ENCODE data around the gene MYOG.

MYOG gene

DNA sequence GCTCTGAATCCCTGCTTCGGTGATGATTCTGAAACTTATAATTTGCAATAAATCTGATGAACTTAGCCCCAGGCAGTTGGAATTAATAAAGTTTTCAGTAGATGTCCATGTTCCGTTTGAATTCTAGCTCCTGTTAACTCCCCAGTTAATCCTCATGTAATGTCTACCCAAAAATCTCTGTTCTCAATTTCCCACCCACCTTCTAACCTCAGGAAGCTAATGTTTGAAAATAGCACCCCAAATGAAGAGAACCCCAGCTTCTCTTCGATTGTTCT, 3.6 kb downstream of the MYOG start:
- no peak for DNase-seq (ENCODE audit: low read depth, low spot score)
- POLR2A ChIA-PET, result no interaction called here
- no peak overlapping the region for H3K4me3 ChIP-seq (ENCODE audit: low read depth, low read length)
- TF ChIP-seq, protein P1, sequence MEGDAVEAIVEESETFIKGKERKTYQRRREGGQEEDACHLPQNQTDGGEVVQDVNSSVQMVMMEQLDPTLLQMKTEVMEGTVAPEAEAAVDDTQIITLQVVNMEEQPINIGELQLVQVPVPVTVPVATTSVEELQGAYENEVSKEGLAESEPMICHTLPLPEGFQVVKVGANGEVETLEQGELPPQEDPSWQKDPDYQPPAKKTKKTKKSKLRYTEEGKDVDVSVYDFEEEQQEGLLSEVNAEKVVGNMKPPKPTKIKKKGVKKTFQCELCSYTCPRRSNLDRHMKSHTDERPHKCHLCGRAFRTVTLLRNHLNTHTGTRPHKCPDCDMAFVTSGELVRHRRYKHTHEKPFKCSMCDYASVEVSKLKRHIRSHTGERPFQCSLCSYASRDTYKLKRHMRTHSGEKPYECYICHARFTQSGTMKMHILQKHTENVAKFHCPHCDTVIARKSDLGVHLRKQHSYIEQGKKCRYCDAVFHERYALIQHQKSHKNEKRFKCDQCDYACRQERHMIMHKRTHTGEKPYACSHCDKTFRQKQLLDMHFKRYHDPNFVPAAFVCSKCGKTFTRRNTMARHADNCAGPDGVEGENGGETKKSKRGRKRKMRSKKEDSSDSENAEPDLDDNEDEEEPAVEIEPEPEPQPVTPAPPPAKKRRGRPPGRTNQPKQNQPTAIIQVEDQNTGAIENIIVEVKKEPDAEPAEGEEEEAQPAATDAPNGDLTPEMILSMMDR (IDR thresholded peaks at IDR 0.05; ENCODE audit: insufficient read depth, low read length, missing control alignments), result no peak
- CTCF ChIA-PET, result interaction anchor here (0.7 to 1.5 kb wide), 7 partner anchors 11 to 187 kb away, joined by 3 to 7 read pairs (median 4); no protein-coding TSS in a partner anchor

DNA sequence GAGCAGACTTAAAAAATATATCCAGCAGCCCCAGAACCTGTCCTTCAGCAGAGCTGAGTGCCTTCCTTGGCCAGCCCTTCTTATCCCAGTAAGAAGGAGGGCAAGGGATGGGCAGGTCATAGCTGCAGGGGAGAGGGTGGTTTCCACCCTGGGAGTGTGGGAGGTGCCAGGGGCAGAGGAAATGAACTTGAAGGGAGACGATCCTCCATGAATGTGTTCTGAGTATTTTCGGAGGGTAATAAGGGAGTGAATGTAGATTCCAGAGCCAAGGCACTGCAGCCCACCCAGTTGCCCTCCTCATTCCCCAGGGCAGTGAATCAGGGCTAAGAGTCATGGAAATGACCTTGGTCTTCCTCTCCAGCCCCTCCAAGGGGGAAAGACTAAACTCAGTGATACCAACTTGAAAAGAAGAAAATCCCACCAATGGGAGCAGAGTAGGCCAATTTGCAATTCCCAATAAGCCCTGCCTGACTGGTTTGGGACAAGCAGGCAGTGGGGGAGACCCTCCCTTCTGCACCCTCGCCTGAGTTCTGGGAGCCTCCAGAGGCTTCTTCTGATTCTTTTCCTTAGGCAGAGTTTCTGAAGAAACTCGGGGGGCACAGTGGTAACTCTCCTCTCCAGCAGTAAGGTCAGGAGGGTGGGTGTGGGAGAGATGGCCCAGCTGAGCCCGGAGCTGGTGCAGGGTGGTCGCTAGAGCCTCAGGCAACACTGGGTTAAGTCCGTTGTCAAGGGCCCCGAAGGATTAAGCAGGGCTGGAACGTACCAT, 4.2 kb downstream of the MYOG start:
- no peak for DNase-seq (ENCODE audit: low read depth, low spot score)
- CTCF ChIA-PET, result interaction anchor here (0.7 to 1.5 kb wide), 9 partner anchors 10 to 188 kb away, joined by 3 to 7 read pairs (median 4); no protein-coding TSS in a partner anchor
- TF ChIP-seq, protein P1 (IDR thresholded peaks at IDR 0.05; ENCODE audit: insufficient read depth, low read length, missing control alignments), result no peak
- H3K4me3 ChIP-seq (ENCODE audit: low read depth, low read length), result no peak overlapping the region
- POLR2A ChIA-PET, result no interaction called here

DNA sequence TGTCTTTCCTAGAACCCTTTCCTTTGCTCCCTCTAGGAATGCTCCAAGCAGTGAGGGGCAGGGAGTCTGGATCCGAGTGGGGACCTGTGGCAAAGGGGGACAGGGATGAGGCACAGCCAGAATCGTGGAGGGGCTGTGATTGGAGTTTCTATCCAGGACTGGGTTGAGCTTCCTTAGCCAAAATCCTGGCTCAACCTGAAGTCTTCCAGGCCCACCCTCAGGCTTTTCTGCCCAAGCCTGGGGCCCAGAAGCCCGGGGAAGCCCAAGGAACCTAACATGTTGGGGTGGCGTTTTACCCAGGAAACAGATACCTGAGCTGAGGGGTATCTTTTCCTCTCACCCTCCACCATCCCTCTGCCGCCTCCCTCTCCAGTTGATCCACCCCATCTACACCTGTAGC, 5.4 kb downstream of the MYOG start:
- POLR2A ChIA-PET, result no interaction called here
- CTCF ChIA-PET, result interaction anchor here (1.1 to 1.4 kb wide), 2 partner anchors 45 to 136 kb away, joined by 4 to 7 read pairs; no protein-coding TSS in a partner anchor
- TF ChIP-seq, protein P1 (IDR thresholded peaks at IDR 0.05; ENCODE audit: insufficient read depth, low read length, missing control alignments), result no peak
- DNase-seq (ENCODE audit: low read depth, low spot score), result no peak
- no peak overlapping the region for H3K4me3 ChIP-seq (ENCODE audit: low read depth, low read length)

DNA sequence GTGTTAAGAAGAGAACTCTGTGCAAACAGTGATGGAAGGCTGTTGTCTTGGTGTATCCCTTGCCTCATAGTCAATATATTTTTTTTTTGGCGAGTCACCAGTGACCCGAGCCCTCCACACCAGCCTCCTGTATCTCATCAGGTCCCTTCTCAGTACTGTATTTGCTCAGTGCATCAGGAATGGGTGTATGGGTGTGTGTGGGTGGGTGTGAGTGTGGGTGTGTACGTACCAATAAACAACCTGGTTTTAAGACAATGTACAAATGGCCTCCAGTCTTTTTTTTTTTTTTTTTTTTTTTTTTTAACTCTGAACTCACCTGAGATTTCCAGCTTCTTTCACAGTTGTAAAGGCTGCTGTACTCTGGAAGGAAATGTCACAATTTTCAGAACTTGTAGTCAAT, 7.3 kb downstream of the MYOG start:
- no peak for DNase-seq (ENCODE audit: low read depth, low spot score)
- POLR2A ChIA-PET, result no interaction called here
- H3K4me3 ChIP-seq (ENCODE audit: low read depth, low read length), result no peak overlapping the region
- TF ChIP-seq, protein P1 (IDR thresholded peaks at IDR 0.05; ENCODE audit: insufficient read depth, low read length, missing control alignments), result no peak
- CTCF ChIA-PET, result interaction anchor here (0.7 to 2.6 kb wide), 3 partner anchors 38 to 137 kb away, joined by 4 to 16 read pairs (median 6); no protein-coding TSS in a partner anchor

DNA sequence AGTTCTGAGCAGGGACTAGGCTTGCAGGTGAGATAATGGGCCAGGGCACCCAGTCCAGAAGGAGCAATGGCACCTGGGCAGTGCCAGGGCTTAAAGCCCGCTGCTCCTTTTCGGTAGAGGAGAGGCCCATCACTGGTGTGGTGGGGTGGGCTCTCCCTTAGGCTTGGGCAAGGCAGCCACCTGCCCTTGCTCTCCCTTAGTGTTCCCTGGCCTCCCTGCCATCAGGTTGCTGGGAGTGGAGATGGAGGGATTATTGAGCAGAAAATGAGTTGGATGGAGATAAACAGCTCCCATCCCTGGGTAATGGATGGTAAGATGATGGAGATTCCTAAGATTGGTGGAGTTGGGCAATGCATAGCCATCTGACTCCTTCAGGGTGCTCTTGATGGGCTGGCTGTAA, 7.9 kb downstream of the MYOG start:
- H3K4me3 ChIP-seq (ENCODE audit: low read depth, low read length), result no peak overlapping the region
- TF ChIP-seq, protein P1 (IDR thresholded peaks at IDR 0.05; ENCODE audit: insufficient read depth, low read length, missing control alignments), result no peak
- CTCF ChIA-PET, result interaction anchor here (0.7 to 2.6 kb wide), 4 partner anchors 38 to 138 kb away, joined by 4 to 16 read pairs (median 7); no protein-coding TSS in a partner anchor
- DNase-seq (ENCODE audit: low read depth, low spot score), result no peak
- POLR2A ChIA-PET, result no interaction called here

DNA sequence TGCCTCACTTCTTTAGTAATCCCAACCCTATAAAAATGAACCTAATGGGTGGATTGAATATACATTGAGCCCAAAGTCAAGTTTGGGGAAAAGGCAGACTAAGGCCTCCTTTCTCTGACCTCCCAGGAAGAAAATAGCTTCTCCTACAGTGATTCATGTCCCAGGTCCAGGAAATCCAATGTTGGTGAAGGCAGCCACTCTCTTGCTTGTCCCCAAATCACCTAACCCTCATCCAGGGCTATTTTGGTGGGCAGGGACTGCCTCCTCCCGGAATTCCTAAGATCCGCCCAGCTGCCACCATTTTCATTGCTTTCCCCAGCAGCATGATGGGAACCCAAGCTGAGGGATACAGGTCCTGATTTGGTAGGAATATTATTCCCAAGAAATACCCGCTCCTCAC, 8.4 kb downstream of the MYOG start:
- DNase-seq (ENCODE audit: low read depth, low spot score), result no peak
- POLR2A ChIA-PET, result no interaction called here
- TF ChIP-seq, protein P1 (IDR thresholded peaks at IDR 0.05; ENCODE audit: insufficient read depth, low read length, missing control alignments), result no peak
- H3K4me3 ChIP-seq (ENCODE audit: low read depth, low read length), result no peak overlapping the region
- CTCF ChIA-PET, result interaction anchor here (0.9 to 2.6 kb wide), 5 partner anchors 10 to 193 kb away, joined by 3 to 16 read pairs (median 4); no protein-coding TSS in a partner anchor

All from AG04449 (cell line).